Keratinocyte (primary cell): ENCODE data around the gene RHCG. TPM values are rescaled to one million over a fixed set of nuclear protein-coding genes. Genes with fewer than 3 reads are reported as not detected.

ENCODE experiments used
- DNase-seq: peaks from one replicate; pipeline ENCODE4 v3.0.0-alpha.2; 2011; ENCODE audit warnings: low read depth, missing footprints, low spot score
- FAIRE-seq: peaks from 2 replicates; lab custom pipeline; 2011; peaks lifted over from hg19 to GRCh38; lab: Jason Lieb, UNC
- H2AFZ ChIP-seq: 2 replicates; pipeline ENCODE4 v1.6.0; 2012; ENCODE audit warnings: low read length, control low read depth, inconsistent platforms; ENCODE audit not compliant: control insufficient read depth
- H3K27ac ChIP-seq: 2 replicates; pipeline ENCODE4 v1.5.1; 2011; ENCODE audit warnings: low read length; ENCODE audit not compliant: control insufficient read depth, insufficient read depth
- H3K27me3 ChIP-seq: 3 replicates; pipeline ENCODE4 v1.6.0; 2011; ENCODE audit warnings: low read length; ENCODE audit not compliant: control insufficient read depth, insufficient read depth; ENCODE audit errors: extremely low read depth
- H3K36me3 ChIP-seq, 2 experiments: 2 replicates in 1 of 2; 3 replicates in 1 of 2; pipeline ENCODE4 v1.5.1; 2011; ENCODE audit warnings: low read length in 2 of 2, mild to moderate bottlenecking in 1 of 2; ENCODE audit not compliant: control insufficient read depth in 2 of 2, insufficient read depth in 2 of 2; ENCODE audit errors: extremely low read depth in 1 of 2
- H3K4me1 ChIP-seq: 3 replicates; pipeline ENCODE4 v1.5.1; 2011; ENCODE audit warnings: low read length; ENCODE audit not compliant: control insufficient read depth, insufficient read depth; ENCODE audit errors: extremely low read depth
- H3K4me2 ChIP-seq: 3 replicates; pipeline ENCODE4 v1.6.0; 2011; ENCODE audit warnings: low read depth, low read length; ENCODE audit not compliant: control insufficient read depth, insufficient read depth; ENCODE audit errors: extremely low read depth
- H3K4me3 ChIP-seq, 3 experiments: fragments of 200-600 bp in 1 of 3; sonication (generic) in 1 of 3; 2 replicates in 2 of 3; 3 replicates in 1 of 3; pipeline ENCODE4 v1.5.1; 2011 to 2016; ENCODE audit warnings: low read length in 3 of 3, mild to moderate bottlenecking in 3 of 3, control low read depth in 2 of 3, inconsistent platforms in 1 of 3, low read depth in 1 of 3, mixed read lengths in 1 of 3, mixed run types in 1 of 3, moderate library complexity in 1 of 3; ENCODE audit not compliant: control insufficient read depth in 2 of 3, insufficient read depth in 2 of 3; ENCODE audit errors: extremely low read depth in 1 of 3
- H3K79me2 ChIP-seq: 2 replicates; pipeline ENCODE4 v1.6.0; 2012; ENCODE audit warnings: low read length; ENCODE audit not compliant: control insufficient read depth, insufficient read depth
- H3K9ac ChIP-seq: 3 replicates; pipeline ENCODE4 v1.6.0; 2011; ENCODE audit warnings: low read length; ENCODE audit not compliant: control insufficient read depth, insufficient read depth; ENCODE audit errors: extremely low read depth
- H3K9me1 ChIP-seq: 3 replicates; pipeline ENCODE4 v1.6.0; 2011; ENCODE audit warnings: low read length; ENCODE audit not compliant: control insufficient read depth, insufficient read depth; ENCODE audit errors: extremely low read depth
- H3K9me3 ChIP-seq: 2 replicates; pipeline ENCODE4 v1.5.1; 2012; ENCODE audit warnings: low read depth, low read length; ENCODE audit not compliant: control insufficient read depth
- H4K20me1 ChIP-seq: 3 replicates; pipeline ENCODE4 v1.6.0; 2011; ENCODE audit warnings: low read length; ENCODE audit not compliant: control insufficient read depth, insufficient read depth; ENCODE audit errors: extremely low read depth
- EZH2 ChIP-seq: IDR thresholded peaks from one replicate; pipeline ENCODE4 v1.6.1; 2012; ENCODE audit warnings: inconsistent platforms, mild to moderate bottlenecking, low read length, moderate library complexity
- dilution Hi-C: fragments of 300-500 bp; cut with MboI; formaldehyde crosslinking; loops from one replicate; pipeline ENCODE4 v1.7.0; 2020; ENCODE audit warnings: low sequenced_read_pairs; ENCODE audit not compliant: extremely low pct_ligation_motif_present
- polyA plus RNA-seq, 5 experiments: library from polyadenylated mRNA; depleted of rRNA in 3 of 5; stranded (reverse) in 3 of 5; stranded (forward) in 1 of 5; unstranded in 1 of 5; fragments of >200 nt; gene quantifications; 1 replicate in 1 of 5; 2 replicates in 3 of 5; 3 replicates in 1 of 5; pipeline versions ENCODE4 v1.2.1 to v1.2.3, GENCODE V29; 2011 to 2012; ENCODE audit warnings: missing spikeins in 2 of 5, low read depth in 1 of 5, low replicate concordance in 1 of 5
- TF ChIP-seq, protein P1 (sequence below), 3 experiments: IDR thresholded peaks in 1 of 3; conservative IDR thresholded peaks in 1 of 3; optimal IDR thresholded peaks in 1 of 3; 2 replicates in 2 of 3; 3 replicates in 1 of 3; pipeline versions ENCODE3 to v1.5.1; 2011; ENCODE audit warnings: low read length in 3 of 3, mild to moderate bottlenecking in 3 of 3, moderate library complexity in 2 of 3, control low read depth in 1 of 3, inconsistent platforms in 1 of 3; ENCODE audit not compliant: insufficient read depth in 2 of 3; ENCODE audit errors: extremely low read depth in 1 of 3

RHCG gene
- polyA plus RNA-seq, 1 donor (not counting 4 experiments of a cell fraction or from before 2014, with no cell fraction given): 6.9 TPM

DNA sequence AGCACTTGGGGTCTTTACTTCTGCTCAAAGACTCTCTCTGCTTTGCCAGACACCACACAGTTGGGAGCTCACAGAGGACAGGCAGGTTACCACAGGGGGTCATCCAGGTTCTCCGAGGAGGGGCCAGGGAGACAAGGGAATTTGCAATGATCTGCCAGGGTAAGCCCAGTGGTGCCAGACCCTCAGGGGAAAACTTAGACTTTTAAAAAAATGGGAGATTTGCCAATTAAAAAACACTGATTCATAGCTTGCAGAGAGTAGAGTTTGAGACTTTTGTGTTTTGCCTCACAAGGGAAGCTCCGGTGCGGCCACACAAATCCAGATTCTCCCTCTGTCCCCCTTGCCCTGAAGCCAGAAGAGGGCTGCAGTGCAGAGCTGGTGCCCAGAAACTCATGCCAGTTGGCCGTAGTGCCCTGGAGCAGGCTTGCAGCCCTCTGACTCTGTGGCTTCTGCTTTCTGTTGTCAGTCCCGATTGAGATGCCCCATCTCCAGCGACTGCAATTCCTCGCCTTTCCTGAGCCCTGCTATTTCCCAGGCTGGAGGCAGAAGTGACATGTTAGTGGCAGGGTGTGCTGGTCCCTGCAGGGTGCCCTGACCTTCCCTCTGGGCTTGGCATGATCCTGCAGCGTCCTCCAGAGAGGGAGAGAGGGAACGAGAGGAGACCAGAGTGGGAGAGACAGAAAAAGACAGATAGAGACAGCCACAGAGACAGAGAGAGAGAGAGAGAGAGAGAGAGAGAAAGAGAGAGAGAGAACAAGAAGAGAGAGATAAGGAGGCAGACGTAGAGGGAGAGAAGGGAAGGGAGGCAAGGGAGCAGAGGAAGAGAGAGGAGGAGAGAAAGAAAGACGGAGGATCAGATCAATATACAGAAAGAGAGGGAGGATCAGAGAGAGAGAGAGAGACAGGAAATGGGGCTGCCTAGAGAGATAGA, 46.0 kb downstream of the RHCG start:
- H2AFZ ChIP-seq: no peak overlapping the region
- dilution Hi-C loops: no loop called here
- no peak overlapping the region for H3K4me3 ChIP-seq
- no peaks in the 10 kb centered on the region for H3K9me3 ChIP-seq
- no peaks in the 10 kb centered on the region for H3K79me2 ChIP-seq
- no peak overlapping the region for H3K4me2 ChIP-seq
- no peaks in the 10 kb centered on the region for H3K36me3 ChIP-seq
- FAIRE-seq (no peak), DNase-seq (no peak)
- H4K20me1 ChIP-seq: no peaks in the 10 kb centered on the region
- TF ChIP-seq EZH2: peak; percentile 30
- TF ChIP-seq, protein P1, sequence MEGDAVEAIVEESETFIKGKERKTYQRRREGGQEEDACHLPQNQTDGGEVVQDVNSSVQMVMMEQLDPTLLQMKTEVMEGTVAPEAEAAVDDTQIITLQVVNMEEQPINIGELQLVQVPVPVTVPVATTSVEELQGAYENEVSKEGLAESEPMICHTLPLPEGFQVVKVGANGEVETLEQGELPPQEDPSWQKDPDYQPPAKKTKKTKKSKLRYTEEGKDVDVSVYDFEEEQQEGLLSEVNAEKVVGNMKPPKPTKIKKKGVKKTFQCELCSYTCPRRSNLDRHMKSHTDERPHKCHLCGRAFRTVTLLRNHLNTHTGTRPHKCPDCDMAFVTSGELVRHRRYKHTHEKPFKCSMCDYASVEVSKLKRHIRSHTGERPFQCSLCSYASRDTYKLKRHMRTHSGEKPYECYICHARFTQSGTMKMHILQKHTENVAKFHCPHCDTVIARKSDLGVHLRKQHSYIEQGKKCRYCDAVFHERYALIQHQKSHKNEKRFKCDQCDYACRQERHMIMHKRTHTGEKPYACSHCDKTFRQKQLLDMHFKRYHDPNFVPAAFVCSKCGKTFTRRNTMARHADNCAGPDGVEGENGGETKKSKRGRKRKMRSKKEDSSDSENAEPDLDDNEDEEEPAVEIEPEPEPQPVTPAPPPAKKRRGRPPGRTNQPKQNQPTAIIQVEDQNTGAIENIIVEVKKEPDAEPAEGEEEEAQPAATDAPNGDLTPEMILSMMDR (optimal IDR thresholded peaks at IDR 0.05 in 1 of 3, IDR thresholded peaks at IDR 0.05 in 1 of 3, conservative IDR thresholded peaks at IDR 0.05 in 1 of 3; ENCODE audit: extremely low read depth in 1 of 3, insufficient read depth in 2 of 3, low read length in 3 of 3): peak in 1 of 3 experiments; percentile 10
- no peaks in the 10 kb centered on the region for H3K4me1 ChIP-seq
- H3K9ac ChIP-seq: no peak overlapping the region
- H3K27ac ChIP-seq: no peak overlapping the region
- no peaks in the 10 kb centered on the region for H3K9me1 ChIP-seq
- peaks cover 53% of the 10 kb centered on the region for H3K27me3 ChIP-seq

DNA sequence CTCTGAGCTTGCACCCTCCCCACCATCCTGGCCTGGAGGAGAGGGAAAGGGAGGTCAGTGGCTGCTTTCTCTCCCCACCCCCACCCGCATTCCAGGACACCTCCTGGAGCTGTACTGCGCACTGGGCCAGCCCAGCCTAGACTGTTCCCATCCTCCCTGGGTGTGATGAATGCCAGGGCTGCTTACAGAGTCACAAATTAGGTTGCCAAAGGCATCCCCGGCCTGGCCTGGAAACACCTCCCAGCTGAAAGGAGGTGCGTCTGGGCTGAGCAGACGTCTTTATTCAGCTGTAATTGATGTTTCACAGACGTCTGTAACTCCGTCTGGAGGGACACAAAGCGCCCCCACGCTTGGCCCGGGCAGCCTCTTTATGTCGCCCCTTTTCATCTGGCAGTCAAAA, 47.6 kb downstream of the RHCG start:
- H3K79me2 ChIP-seq: no peaks in the 10 kb centered on the region
- no peaks in the 10 kb centered on the region for H3K9me3 ChIP-seq
- H3K9ac ChIP-seq: no peak overlapping the region
- H3K27me3 ChIP-seq: peaks cover 56% of the 10 kb centered on the region
- H3K4me3 ChIP-seq: no peak overlapping the region
- TF ChIP-seq, protein P1 (optimal IDR thresholded peaks at IDR 0.05 in 1 of 3, IDR thresholded peaks at IDR 0.05 in 1 of 3, conservative IDR thresholded peaks at IDR 0.05 in 1 of 3; ENCODE audit: extremely low read depth in 1 of 3, insufficient read depth in 2 of 3, low read length in 3 of 3): no peak
- H3K4me2 ChIP-seq: no peak overlapping the region
- no peaks in the 10 kb centered on the region for H4K20me1 ChIP-seq
- DNase-seq (no peak), FAIRE-seq (no peak)
- no peaks in the 10 kb centered on the region for H3K9me1 ChIP-seq
- no peak overlapping the region for H2AFZ ChIP-seq
- H3K4me1 ChIP-seq: no peaks in the 10 kb centered on the region
- H3K36me3 ChIP-seq: no peaks in the 10 kb centered on the region
- dilution Hi-C loops: no loop called here
- H3K27ac ChIP-seq: no peak overlapping the region
